ENCODE results near the gene DNAJC21. TPM values are rescaled to one million over a fixed set of nuclear protein-coding genes. Genes with fewer than 3 reads are reported as not detected.
"Not testable (repeated sequence)": the region's sequence is repeated elsewhere in the genome, so short reads cannot be mapped to it uniquely, and the experiment has no call there.

Gene DNAJC21
- total and polyA plus RNA-seq, 2 experiments from 2014 or later: 35.7 to 37.4 TPM

DNA sequence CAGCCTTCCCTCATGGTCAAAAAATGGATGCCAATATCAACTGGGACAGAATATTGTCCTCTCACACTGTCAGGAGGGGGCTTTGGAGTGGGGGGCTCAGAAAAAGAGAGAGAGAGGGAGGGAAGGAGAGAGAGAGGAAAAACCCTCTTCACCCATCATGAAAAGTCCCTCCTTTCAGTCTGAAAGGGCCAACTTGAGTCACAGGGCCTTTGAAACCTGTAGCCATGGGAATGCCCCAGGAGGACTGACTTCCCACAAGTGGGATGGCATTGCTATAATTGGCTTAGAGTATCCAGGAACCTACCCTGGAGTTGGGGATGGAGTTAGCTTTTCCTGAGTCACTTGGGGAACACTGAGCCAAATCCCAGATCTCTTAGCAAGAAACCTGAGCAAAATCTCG, 41.2 kb downstream of the DNAJC21 start (continued):
- TF ChIP-seq ZNF114 (CRISPR knock-in tag; IDR thresholded peaks at IDR 0.05): no peak

DNA sequence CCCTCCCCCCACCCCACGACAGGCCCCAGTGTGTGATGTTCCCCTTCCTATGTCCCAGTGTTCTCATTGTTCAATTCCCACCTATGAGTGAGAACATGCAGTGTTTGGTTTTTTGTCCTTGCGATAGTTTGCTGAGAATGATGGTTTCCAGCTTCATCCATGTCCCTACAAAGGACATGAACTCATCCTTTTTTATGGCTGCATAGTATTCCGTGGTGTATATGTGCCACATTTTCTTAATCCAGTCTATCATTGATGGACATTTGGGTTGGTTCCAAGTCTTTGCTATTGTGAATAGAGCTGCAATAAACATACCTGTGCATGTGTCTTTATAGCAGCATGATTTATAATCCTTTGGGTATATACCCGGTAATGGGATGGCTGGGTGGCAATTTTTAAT, 42.3 kb downstream of the DNAJC21 start:
- H3K27me3 ChIP-seq (ENCODE audit: insufficient read depth); H3K4me3 Mint-ChIP-seq; H3K27ac ChIP-seq (ENCODE audit: low read depth); H3K9me3 Mint-ChIP-seq; H3K27me3 Mint-ChIP-seq (ENCODE audit: insufficient read depth, low read depth, poor library complexity); H3F3A ChIP-seq (replicated peaks; ENCODE audit: low read depth); H3K4me1 ChIP-seq (ENCODE audit: insufficient read depth); H2AFZ ChIP-seq; H4K20me1 ChIP-seq (replicated peaks; ENCODE audit: insufficient read depth); H3K4me1 Mint-ChIP-seq; H3K4me2 ChIP-seq; H3K9me2 ChIP-seq (ENCODE audit: insufficient read depth); H3K27ac Mint-ChIP-seq; H3K36me3 ChIP-seq (ENCODE audit: insufficient read depth); H3K79me2 ChIP-seq (replicated peaks; ENCODE audit: insufficient read depth); ATAC-seq; DNase-seq (ENCODE audit: low spot score); H3K36me3 Mint-ChIP-seq (ENCODE audit: low read depth); H3K4me3 ChIP-seq: not testable (repeated sequence)

DNA sequence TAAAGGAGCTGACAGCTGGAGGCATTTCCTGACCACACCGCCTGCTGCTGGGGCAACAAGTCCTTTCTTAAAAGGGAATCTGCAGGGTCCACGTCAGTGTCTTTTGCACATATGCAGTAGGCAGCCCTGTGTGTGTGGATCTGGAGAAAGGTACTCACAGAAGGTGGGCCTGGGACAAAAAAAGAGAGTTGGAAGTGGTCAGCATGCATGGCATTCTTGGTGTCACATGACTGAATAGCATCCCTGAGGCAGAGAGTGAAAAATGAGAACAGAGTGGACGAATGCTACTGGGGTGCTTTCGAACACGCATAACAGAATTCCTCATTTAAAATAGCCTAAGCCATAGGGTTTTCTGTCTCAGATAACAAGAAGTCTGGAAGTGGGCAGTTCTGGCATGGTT, 47.0 kb downstream of the DNAJC21 start:
- Histone ChIP-seq H3K27ac (ENCODE audit: low read depth) (no peak overlapping the region), H3K27me3 (ENCODE audit: insufficient read depth) (no peaks in the 10 kb centered on the region), H2AFZ (no peak overlapping the region), H3K79me2 (replicated peaks; ENCODE audit: insufficient read depth) (no peaks in the 10 kb centered on the region), H3K36me3 (ENCODE audit: insufficient read depth) (no peaks in the 10 kb centered on the region), H3K4me1 (ENCODE audit: insufficient read depth) (no peaks in the 10 kb centered on the region), H3K4me2 (no peak overlapping the region), H3F3A (replicated peaks; ENCODE audit: low read depth) (no peaks in the 10 kb centered on the region), H3K9me2 (ENCODE audit: insufficient read depth) (0 out of 2 replicates have a peak, but pooled peaks cover 4% of the 10 kb centered on the region), H3K4me3 (no peak overlapping the region), H4K20me1 (replicated peaks; ENCODE audit: insufficient read depth) (no peaks in the 10 kb centered on the region)
- Mint-ChIP-seq H3K36me3 (ENCODE audit: low read depth) (0 out of 3 replicates have a peak, but pooled peaks cover under 1% of the 10 kb centered on the region), H3K4me3 (no peak overlapping the region), H3K27me3 (ENCODE audit: insufficient read depth, low read depth, poor library complexity) (peaks cover under 1% of the 10 kb centered on the region), H3K9me3 (peaks cover 3% of the 10 kb centered on the region; the same call in 1 of the 3 replicates), H3K27ac (no peak overlapping the region), H3K4me1 (peaks cover 13% of the 10 kb centered on the region)
- peak; percentile 25 for DNase-seq (ENCODE audit: low spot score)
- no peak; the same call in 2 of the 3 replicates for ATAC-seq
- TF ChIP-seq, protein P1, sequence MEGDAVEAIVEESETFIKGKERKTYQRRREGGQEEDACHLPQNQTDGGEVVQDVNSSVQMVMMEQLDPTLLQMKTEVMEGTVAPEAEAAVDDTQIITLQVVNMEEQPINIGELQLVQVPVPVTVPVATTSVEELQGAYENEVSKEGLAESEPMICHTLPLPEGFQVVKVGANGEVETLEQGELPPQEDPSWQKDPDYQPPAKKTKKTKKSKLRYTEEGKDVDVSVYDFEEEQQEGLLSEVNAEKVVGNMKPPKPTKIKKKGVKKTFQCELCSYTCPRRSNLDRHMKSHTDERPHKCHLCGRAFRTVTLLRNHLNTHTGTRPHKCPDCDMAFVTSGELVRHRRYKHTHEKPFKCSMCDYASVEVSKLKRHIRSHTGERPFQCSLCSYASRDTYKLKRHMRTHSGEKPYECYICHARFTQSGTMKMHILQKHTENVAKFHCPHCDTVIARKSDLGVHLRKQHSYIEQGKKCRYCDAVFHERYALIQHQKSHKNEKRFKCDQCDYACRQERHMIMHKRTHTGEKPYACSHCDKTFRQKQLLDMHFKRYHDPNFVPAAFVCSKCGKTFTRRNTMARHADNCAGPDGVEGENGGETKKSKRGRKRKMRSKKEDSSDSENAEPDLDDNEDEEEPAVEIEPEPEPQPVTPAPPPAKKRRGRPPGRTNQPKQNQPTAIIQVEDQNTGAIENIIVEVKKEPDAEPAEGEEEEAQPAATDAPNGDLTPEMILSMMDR (conservative IDR thresholded peaks at IDR 0.05; ENCODE audit: low read depth in 2 of 2): no peak
- no peak for TF ChIP-seq ZNF114 (CRISPR knock-in tag; IDR thresholded peaks at IDR 0.05)
- TF ChIP-seq, protein P2, sequence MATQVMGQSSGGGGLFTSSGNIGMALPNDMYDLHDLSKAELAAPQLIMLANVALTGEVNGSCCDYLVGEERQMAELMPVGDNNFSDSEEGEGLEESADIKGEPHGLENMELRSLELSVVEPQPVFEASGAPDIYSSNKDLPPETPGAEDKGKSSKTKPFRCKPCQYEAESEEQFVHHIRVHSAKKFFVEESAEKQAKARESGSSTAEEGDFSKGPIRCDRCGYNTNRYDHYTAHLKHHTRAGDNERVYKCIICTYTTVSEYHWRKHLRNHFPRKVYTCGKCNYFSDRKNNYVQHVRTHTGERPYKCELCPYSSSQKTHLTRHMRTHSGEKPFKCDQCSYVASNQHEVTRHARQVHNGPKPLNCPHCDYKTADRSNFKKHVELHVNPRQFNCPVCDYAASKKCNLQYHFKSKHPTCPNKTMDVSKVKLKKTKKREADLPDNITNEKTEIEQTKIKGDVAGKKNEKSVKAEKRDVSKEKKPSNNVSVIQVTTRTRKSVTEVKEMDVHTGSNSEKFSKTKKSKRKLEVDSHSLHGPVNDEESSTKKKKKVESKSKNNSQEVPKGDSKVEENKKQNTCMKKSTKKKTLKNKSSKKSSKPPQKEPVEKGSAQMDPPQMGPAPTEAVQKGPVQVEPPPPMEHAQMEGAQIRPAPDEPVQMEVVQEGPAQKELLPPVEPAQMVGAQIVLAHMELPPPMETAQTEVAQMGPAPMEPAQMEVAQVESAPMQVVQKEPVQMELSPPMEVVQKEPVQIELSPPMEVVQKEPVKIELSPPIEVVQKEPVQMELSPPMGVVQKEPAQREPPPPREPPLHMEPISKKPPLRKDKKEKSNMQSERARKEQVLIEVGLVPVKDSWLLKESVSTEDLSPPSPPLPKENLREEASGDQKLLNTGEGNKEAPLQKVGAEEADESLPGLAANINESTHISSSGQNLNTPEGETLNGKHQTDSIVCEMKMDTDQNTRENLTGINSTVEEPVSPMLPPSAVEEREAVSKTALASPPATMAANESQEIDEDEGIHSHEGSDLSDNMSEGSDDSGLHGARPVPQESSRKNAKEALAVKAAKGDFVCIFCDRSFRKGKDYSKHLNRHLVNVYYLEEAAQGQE (IDR thresholded peaks at IDR 0.05; ENCODE audit: unreplicated experiment): no peak
- TF ChIP-seq, protein P3, sequence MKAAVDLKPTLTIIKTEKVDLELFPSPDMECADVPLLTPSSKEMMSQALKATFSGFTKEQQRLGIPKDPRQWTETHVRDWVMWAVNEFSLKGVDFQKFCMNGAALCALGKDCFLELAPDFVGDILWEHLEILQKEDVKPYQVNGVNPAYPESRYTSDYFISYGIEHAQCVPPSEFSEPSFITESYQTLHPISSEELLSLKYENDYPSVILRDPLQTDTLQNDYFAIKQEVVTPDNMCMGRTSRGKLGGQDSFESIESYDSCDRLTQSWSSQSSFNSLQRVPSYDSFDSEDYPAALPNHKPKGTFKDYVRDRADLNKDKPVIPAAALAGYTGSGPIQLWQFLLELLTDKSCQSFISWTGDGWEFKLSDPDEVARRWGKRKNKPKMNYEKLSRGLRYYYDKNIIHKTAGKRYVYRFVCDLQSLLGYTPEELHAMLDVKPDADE (IDR thresholded peaks at IDR 0.05): no peak
- TF ChIP-seq STAT1 (IDR thresholded peaks at IDR 0.05; ENCODE audit: unreplicated experiment): no peak
- TF ChIP-seq, protein P4, sequence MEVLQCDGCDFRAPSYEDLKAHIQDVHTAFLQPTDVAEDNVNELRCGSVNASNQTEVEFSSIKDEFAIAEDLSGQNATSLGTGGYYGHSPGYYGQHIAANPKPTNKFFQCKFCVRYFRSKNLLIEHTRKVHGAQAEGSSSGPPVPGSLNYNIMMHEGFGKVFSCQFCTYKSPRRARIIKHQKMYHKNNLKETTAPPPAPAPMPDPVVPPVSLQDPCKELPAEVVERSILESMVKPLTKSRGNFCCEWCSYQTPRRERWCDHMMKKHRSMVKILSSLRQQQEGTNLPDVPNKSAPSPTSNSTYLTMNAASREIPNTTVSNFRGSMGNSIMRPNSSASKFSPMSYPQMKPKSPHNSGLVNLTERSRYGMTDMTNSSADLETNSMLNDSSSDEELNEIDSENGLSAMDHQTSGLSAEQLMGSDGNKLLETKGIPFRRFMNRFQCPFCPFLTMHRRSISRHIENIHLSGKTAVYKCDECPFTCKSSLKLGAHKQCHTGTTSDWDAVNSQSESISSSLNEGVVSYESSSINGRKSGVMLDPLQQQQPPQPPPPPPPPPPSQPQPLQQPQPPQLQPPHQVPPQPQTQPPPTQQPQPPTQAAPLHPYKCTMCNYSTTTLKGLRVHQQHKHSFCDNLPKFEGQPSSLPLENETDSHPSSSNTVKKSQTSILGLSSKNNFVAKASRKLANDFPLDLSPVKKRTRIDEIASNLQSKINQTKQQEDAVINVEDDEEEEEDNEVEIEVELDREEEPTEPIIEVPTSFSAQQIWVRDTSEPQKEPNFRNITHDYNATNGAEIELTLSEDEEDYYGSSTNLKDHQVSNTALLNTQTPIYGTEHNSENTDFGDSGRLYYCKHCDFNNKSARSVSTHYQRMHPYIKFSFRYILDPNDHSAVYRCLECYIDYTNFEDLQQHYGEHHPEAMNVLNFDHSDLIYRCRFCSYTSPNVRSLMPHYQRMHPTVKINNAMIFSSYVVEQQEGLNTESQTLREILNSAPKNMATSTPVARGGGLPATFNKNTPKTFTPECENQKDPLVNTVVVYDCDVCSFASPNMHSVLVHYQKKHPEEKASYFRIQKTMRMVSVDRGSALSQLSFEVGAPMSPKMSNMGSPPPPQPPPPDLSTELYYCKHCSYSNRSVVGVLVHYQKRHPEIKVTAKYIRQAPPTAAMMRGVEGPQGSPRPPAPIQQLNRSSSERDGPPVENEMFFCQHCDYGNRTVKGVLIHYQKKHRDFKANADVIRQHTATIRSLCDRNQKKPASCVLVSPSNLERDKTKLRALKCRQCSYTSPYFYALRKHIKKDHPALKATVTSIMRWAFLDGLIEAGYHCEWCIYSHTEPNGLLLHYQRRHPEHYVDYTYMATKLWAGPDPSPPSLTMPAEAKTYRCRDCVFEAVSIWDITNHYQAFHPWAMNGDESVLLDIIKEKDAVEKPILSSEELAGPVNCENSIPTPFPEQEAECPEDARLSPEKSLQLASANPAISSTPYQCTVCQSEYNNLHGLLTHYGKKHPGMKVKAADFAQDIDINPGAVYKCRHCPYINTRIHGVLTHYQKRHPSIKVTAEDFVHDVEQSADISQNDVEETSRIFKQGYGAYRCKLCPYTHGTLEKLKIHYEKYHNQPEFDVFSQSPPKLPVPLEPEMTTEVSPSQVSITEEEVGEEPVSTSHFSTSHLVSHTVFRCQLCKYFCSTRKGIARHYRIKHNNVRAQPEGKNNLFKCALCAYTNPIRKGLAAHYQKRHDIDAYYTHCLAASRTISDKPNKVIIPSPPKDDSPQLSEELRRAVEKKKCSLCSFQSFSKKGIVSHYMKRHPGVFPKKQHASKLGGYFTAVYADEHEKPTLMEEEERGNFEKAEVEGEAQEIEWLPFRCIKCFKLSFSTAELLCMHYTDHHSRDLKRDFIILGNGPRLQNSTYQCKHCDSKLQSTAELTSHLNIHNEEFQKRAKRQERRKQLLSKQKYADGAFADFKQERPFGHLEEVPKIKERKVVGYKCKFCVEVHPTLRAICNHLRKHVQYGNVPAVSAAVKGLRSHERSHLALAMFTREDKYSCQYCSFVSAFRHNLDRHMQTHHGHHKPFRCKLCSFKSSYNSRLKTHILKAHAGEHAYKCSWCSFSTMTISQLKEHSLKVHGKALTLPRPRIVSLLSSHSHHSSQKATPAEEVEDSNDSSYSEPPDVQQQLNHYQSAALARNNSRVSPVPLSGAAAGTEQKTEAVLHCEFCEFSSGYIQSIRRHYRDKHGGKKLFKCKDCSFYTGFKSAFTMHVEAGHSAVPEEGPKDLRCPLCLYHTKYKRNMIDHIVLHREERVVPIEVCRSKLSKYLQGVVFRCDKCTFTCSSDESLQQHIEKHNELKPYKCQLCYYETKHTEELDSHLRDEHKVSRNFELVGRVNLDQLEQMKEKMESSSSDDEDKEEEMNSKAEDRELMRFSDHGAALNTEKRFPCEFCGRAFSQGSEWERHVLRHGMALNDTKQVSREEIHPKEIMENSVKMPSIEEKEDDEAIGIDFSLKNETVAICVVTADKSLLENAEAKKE (CRISPR knock-in tag; IDR thresholded peaks at IDR 0.05): no peak
- no peak for TF ChIP-seq CREB1 (CRISPR knock-in tag; IDR thresholded peaks at IDR 0.05; ENCODE audit: low read depth)
- no peak for TF ChIP-seq JUNB (IDR thresholded peaks at IDR 0.05; ENCODE audit: unreplicated experiment)

Data from GM23338 (cell line).